Measurements from ENCODE around the gene DHRS7B. TPM values are rescaled to one million over a fixed set of nuclear protein-coding genes. Genes with fewer than 3 reads are reported as not detected.

Gene DHRS7B
- total and polyA plus RNA-seq, 9 of the 15 experiments (the other 6 are each of a cell fraction or from before 2014, with no cell fraction given): 8.0 to 30.7 (median 14.8) TPM

DNA sequence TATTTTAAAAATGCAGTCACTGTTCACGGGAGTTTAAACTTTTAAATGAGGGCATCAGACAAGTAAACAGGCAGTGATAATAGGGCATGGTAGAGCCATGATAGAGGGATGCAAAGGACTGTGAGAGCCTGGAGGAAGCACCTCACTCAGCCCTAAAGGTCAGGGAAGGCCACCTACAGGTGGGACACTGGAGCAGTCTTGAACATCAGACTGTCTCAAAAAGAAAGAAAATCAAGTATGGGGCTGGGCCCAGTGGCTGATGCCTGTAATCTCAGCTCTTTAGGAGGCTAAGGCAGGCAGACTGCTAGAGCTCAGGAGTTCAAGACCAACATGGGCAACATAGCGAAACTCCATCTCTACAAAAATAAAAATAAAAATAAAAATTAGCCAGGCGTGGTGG is 31.0 kb upstream of the DHRS7B start:
- ATAC-seq (no peak), DNase-seq (ENCODE audit: extremely low read depth in 1 of 4, low spot score in 3 of 4) (no peak), FAIRE-seq (no peak)
- no peaks in the 10 kb centered on the region for H3K36me3 ChIP-seq (ENCODE audit: control insufficient read depth, insufficient read depth, low read length)
- no peaks in the 10 kb centered on the region for H3K27me3 ChIP-seq (ENCODE audit: control insufficient read depth in 2 of 2, insufficient read depth in 2 of 2, low read length in 2 of 2)
- no peak overlapping the region for H3K9ac ChIP-seq (ENCODE audit: insufficient read depth in 1 of 2, low read depth in 2 of 2, low read length in 2 of 2)
- no peaks in the 10 kb centered on the region for H3K79me2 ChIP-seq (ENCODE audit: control insufficient read depth, insufficient read depth, low read length)
- no peaks in the 10 kb centered on the region for H4K20me1 ChIP-seq (replicated peaks; ENCODE audit: control insufficient read depth, insufficient read depth, low read length)
- in situ Hi-C loops (cut with MboI): no loop called here
- 41% methylated on average over 3 of the region's 3 CpGs for WGBS (ENCODE audit: insufficient coverage, low coverage, missing lambda C conversion rate)
- ChIA-PET POLR2A (interaction anchor here (1.1 kb wide), 1 partner anchor 11 kb away, joined by 3 read pairs; no protein-coding TSS in a partner anchor), CTCF (ENCODE audit: low intra/inter-chr PET ratio) (no interaction called here)
- no TSS peak for BruUV-seq (replicated peaks)
- H3K27ac ChIP-seq (ENCODE audit: extremely low read depth, low read depth, low read length): no peak overlapping the region
- H2AFZ ChIP-seq (ENCODE audit: low read depth, low read length): no peak overlapping the region
- H3K4me1 ChIP-seq (replicated peaks in 1 of 2; ENCODE audit: control insufficient read depth in 2 of 2, insufficient read depth in 2 of 2, low read length in 2 of 2): no peaks in the 10 kb centered on the region; a peak in 2 of 5 replicates
- no peaks in the 10 kb centered on the region for H3K9me1 ChIP-seq (ENCODE audit: control insufficient read depth, insufficient read depth, low read length)
- intact Hi-C loops (cut with micrococcal nuclease): no loop called here
- H3K9me3 ChIP-seq (replicated peaks; ENCODE audit: control insufficient read depth, insufficient read depth, low read depth, low read length): no peaks in the 10 kb centered on the region
- H3K4me3 ChIP-seq: no peak overlapping the region
- H3K4me2 ChIP-seq (ENCODE audit: insufficient read depth, low read length): no peak overlapping the region
- TF ChIP-seq HNRNPLL (IDR thresholded peaks at IDR 0.05; ENCODE audit: low read depth, low read length, poor library complexity, severe bottlenecking) (no peak), MECOM (CRISPR knock-in tag; IDR thresholded peaks at IDR 0.05) (no peak), TEAD1 (CRISPR knock-in tag; IDR thresholded peaks at IDR 0.05) (no peak), MCM2 (IDR thresholded peaks at IDR 0.05; ENCODE audit: low read depth) (no peak), ZNF644 (tag; IDR thresholded peaks at IDR 0.05; ENCODE audit: low read depth) (no peak), POLR2B (IDR thresholded peaks at IDR 0.05; ENCODE audit: low read depth, partially characterized antibody) (no peak), ZNF224 (CRISPR knock-in tag; IDR thresholded peaks at IDR 0.05) (no peak), ZNF592 (IDR thresholded peaks at IDR 0.05) (no peak), BRCA1 (IDR thresholded peaks at IDR 0.05) (no peak), BRCA1 (CRISPR knock-in tag; IDR thresholded peaks at IDR 0.05) (no peak), ZBTB17 (CRISPR knock-in tag; IDR thresholded peaks at IDR 0.05) (no peak), TEAD2 (tag; IDR thresholded peaks at IDR 0.05) (no peak), NFE2L1 (tag; IDR thresholded peaks at IDR 0.05; ENCODE audit: borderline replicate concordance, low read depth) (no peak), SAP30 (IDR thresholded peaks at IDR 0.05; ENCODE audit: borderline replicate concordance, insufficient read depth, low read depth, low read length, poor library complexity, severe bottlenecking) (no peak)
- TF ChIP-seq, protein P1, sequence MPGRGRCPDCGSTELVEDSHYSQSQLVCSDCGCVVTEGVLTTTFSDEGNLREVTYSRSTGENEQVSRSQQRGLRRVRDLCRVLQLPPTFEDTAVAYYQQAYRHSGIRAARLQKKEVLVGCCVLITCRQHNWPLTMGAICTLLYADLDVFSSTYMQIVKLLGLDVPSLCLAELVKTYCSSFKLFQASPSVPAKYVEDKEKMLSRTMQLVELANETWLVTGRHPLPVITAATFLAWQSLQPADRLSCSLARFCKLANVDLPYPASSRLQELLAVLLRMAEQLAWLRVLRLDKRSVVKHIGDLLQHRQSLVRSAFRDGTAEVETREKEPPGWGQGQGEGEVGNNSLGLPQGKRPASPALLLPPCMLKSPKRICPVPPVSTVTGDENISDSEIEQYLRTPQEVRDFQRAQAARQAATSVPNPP (IDR thresholded peaks at IDR 0.05; ENCODE audit: borderline replicate concordance, insufficient read depth, insufficient read length): no peak
- TF ChIP-seq, protein P2, sequence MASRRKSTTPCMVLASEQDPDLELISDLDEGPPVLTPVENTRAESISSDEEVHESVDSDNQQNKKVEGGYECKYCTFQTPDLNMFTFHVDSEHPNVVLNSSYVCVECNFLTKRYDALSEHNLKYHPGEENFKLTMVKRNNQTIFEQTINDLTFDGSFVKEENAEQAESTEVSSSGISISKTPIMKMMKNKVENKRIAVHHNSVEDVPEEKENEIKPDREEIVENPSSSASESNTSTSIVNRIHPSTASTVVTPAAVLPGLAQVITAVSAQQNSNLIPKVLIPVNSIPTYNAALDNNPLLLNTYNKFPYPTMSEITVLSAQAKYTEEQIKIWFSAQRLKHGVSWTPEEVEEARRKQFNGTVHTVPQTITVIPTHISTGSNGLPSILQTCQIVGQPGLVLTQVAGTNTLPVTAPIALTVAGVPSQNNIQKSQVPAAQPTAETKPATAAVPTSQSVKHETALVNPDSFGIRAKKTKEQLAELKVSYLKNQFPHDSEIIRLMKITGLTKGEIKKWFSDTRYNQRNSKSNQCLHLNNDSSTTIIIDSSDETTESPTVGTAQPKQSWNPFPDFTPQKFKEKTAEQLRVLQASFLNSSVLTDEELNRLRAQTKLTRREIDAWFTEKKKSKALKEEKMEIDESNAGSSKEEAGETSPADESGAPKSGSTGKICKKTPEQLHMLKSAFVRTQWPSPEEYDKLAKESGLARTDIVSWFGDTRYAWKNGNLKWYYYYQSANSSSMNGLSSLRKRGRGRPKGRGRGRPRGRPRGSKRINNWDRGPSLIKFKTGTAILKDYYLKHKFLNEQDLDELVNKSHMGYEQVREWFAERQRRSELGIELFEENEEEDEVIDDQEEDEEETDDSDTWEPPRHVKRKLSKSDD (conservative IDR thresholded peaks at IDR 0.05; ENCODE audit: low read length): no peak
